ENCODE data around the gene UBE2D1. TPM values are rescaled to one million over a fixed set of nuclear protein-coding genes. Genes with fewer than 3 reads are reported as not detected.
A peak's percentile ranks its signal among the peaks of the same experiment; 100 is the strongest.

Gene UBE2D1
- total and polyA plus RNA-seq, 2 of the 13 experiments (the other 11 are each of a cell fraction or from before 2014, with no cell fraction given): 6.2 to 13.8 TPM

DNA sequence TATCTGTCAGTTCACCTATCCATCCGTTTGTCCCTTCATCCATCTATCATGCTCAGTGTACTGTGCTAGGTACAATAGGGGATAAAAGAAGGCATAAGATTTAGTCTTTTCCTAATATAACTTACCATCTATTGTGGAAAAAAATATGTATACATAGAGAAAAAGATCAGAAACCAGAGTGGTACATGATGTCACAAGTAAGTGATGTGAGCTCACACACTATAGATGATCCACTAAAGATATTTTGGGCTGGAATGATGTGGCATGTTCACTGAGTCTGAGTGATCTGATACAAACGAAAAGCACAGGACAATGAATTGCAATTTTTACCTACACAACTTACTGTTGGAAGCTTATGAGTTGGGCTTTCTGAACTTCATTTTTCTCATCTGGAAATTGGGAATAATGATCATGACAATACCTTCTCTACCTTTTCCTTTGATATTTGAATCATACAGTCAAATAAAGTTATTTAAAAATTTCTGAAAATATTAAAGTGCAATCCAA, 47.7 kb downstream of the UBE2D1 start (continued):
- TF ChIP-seq MZF1 (CRISPR knock-in tag; IDR thresholded peaks at IDR 0.05; ENCODE audit: borderline replicate concordance) (no peak), ZNF749 (CRISPR knock-in tag; IDR thresholded peaks at IDR 0.05; ENCODE audit: borderline replicate concordance) (no peak), ZFP41 (CRISPR knock-in tag; IDR thresholded peaks at IDR 0.05; ENCODE audit: borderline replicate concordance) (no peak), FOXP1 (IDR thresholded peaks at IDR 0.05) (no peak), FOXP1 (CRISPR knock-in tag; IDR thresholded peaks at IDR 0.05) (no peak), SATB2 (CRISPR knock-in tag; IDR thresholded peaks at IDR 0.05) (no peak)

GRCh38 chr10:58384095-58384494, 49.3 kb downstream of the UBE2D1 start:
- no peak for FAIRE-seq
- DNase-seq (ENCODE audit: low spot score): no peak
- BruUV-seq (replicated peaks): no TSS peak
- intact Hi-C loops (cut with micrococcal nuclease; ENCODE audit: unreplicated experiment): no loop called here
- Histone ChIP-seq H3K27ac (ENCODE audit: extremely low read length, insufficient read depth, low read length) (no peak overlapping the region), H3K79me2 (ENCODE audit: insufficient read depth, low read length) (peaks cover 35% of the 10 kb centered on the region), H4K20me1 (ENCODE audit: insufficient read depth, low read length) (no peaks in the 10 kb centered on the region), H3K9me3 (ENCODE audit: low read length) (no peaks in the 10 kb centered on the region), H3K4me3 (replicated peaks in 1 of 3; ENCODE audit: insufficient read depth in 1 of 3, low read depth in 2 of 3, low read length in 3 of 3) (peak overlapping the region; percentile 78 to 96 (median 90); a peak in 5 of 6 replicates), H3K9ac (ENCODE audit: insufficient read depth, low read depth, low read length) (peak overlapping the region; percentile 72; the same call in 1 of the 2 replicates), H3K4me1 (ENCODE audit: insufficient read depth, low read length) (peaks cover 38% of the 10 kb centered on the region), H3K36me3 (replicated peaks in 1 of 2; ENCODE audit: control insufficient read depth in 1 of 2, insufficient read depth in 2 of 2, low read length in 2 of 2) (peaks cover 6 to 19% of the 10 kb centered on the region in 2 experiments; a peak in 4 of 5 replicates), H3K4me2 (ENCODE audit: low read depth, low read length) (peak overlapping the region; percentile 89), H3K27me3 (ENCODE audit: control insufficient read depth in 1 of 2, insufficient read depth in 2 of 2, low read length in 2 of 2) (no peaks in the 10 kb centered on the region; a peak in 1 of 5 replicates), H2AFZ (ENCODE audit: low read length) (peak overlapping the region; percentile 71)
- TF ChIP-seq, protein P1, sequence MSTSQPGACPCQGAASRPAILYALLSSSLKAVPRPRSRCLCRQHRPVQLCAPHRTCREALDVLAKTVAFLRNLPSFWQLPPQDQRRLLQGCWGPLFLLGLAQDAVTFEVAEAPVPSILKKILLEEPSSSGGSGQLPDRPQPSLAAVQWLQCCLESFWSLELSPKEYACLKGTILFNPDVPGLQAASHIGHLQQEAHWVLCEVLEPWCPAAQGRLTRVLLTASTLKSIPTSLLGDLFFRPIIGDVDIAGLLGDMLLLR (CRISPR knock-in tag; IDR thresholded peaks at IDR 0.05): no peak
- TF ChIP-seq ZNF660 (CRISPR knock-in tag; IDR thresholded peaks at IDR 0.05; ENCODE audit: borderline replicate concordance, low read depth) (no peak), HOXD1 (CRISPR knock-in tag; IDR thresholded peaks at IDR 0.05) (no peak), GZF1 (CRISPR knock-in tag; IDR thresholded peaks at IDR 0.05) (peak; percentile 76; the same call in 1 of the 2 replicates), FOXA3 (CRISPR knock-in tag; IDR thresholded peaks at IDR 0.05) (0 out of 2 replicates have a peak, but pooled peaks have one; percentile 15), SP2 (CRISPR knock-in tag; IDR thresholded peaks at IDR 0.05) (no peak)
- 6% methylated on average over 3 of the region's 3 CpGs for WGBS (ENCODE audit: low lambda C conversion rate)
- in situ Hi-C loops (cut with HindIII; ENCODE audit: extremely low pct_ligation_motif_present, low pct_unique_long_range_greater_than_20kb): loop anchor here (10.0 kb wide), 1 partner anchor 199 kb away; no protein-coding TSS in a partner anchor
- ATAC-seq: no peak
- ChIA-PET CTCF (ENCODE audit: low intra/inter-chr PET ratio, low total read pairs) (interaction anchor here (2.3 kb wide), 1 partner anchor 85 kb away, joined by 34 read pairs; no protein-coding TSS in a partner anchor), POLR2A (interaction anchor here (1.7 to 3.0 kb wide), 4 partner anchors 49 to 85 kb away, joined by 9 to 13 read pairs (median 11); partner anchors contain the start of gene UBE2D1)

All from HepG2 (cell line).